ENCODE measurements around the gene TEX2. TPM values are rescaled to one million over a fixed set of nuclear protein-coding genes. Genes with fewer than 3 reads are reported as not detected.
"Not testable (repeated sequence)": the region's sequence is repeated elsewhere in the genome, so short reads cannot be mapped to it uniquely, and the experiment has no call there.

Gene TEX2
- total RNA-seq, 1 donor from 2014 or later = 39.5 TPM

- no peak for DNase-seq (ENCODE audit: low spot score)
- intact Hi-C loops (cut with DNase I) = no loop called here
- ATAC-seq = peak; percentile 74
Observed at GRCh38 chr17:64176556-64176955, 86.5 kb downstream of the TEX2 start.

- DNase-seq (ENCODE audit: low spot score) (no peak), ATAC-seq (peak; percentile 81)
- intact Hi-C loops (cut with DNase I) = no loop called here
Observed at GRCh38 chr17:64174686-64175456, 88.2 kb downstream of the TEX2 start.

GRCh38 chr17:64173646-64174045, 89.4 kb downstream of the TEX2 start:
- intact Hi-C loops (cut with DNase I) = no loop called here
- DNase-seq (ENCODE audit: low spot score) (no peak), ATAC-seq (no peak)

GRCh38 chr17:64172510-64172909, 90.5 kb downstream of the TEX2 start:
- ATAC-seq (no peak), DNase-seq (ENCODE audit: low spot score) (no peak)
- intact Hi-C loops (cut with DNase I) = no loop called here

- DNase-seq (ENCODE audit: low spot score) = no peak
- ATAC-seq = no peak
- intact Hi-C loops (cut with DNase I) = no loop called here
Observed at GRCh38 chr17:64171041-64171440, 92.0 kb downstream of the TEX2 start.

- intact Hi-C loops (cut with DNase I) = no loop called here
- DNase-seq (ENCODE audit: low spot score) = no peak
- no peak for ATAC-seq
Observed at GRCh38 chr17:64170286-64170685, 92.8 kb downstream of the TEX2 start.

GRCh38 chr17:64167666-64168065, 95.4 kb downstream of the TEX2 start:
- DNase-seq (ENCODE audit: low spot score); intact Hi-C loops (cut with DNase I); ATAC-seq: not testable (repeated sequence)

- ATAC-seq (no peak), DNase-seq (ENCODE audit: low spot score) (peak; percentile 13)
- intact Hi-C loops (cut with DNase I) = no loop called here
Observed at GRCh38 chr17:64166876-64167275, 96.2 kb downstream of the TEX2 start.

- no peak for ATAC-seq
- intact Hi-C loops (cut with DNase I) = no loop called here
- DNase-seq (ENCODE audit: low spot score) = no peak
Observed at GRCh38 chr17:64165347-64165746, 97.7 kb downstream of the TEX2 start.

- ATAC-seq (no peak), DNase-seq (ENCODE audit: low spot score) (peak; percentile 26)
Observed at GRCh38 chr17:64164596-64165285, 98.3 kb downstream of the TEX2 start.

GRCh38 chr17:64163468-64163867, 99.6 kb downstream of the TEX2 start:
- intact Hi-C loops (cut with DNase I) = no loop called here
- ATAC-seq (no peak), DNase-seq (ENCODE audit: low spot score) (peak; percentile 33)

More at GRCh38 chr17:64164596-64165285, 98.3 kb downstream of the TEX2 start:
- intact Hi-C loops (cut with DNase I) = no loop called here

GRCh38 chr17:64162554-64162953, 100.5 kb downstream of the TEX2 start:
- ATAC-seq = no peak

GRCh38 chr17:64161380-64162176, 101.5 kb downstream of the TEX2 start:
- intact Hi-C loops (cut with DNase I) = no loop called here
- DNase-seq (ENCODE audit: low spot score) (no peak), ATAC-seq (no peak)

More at GRCh38 chr17:64162554-64162953, 100.5 kb downstream of the TEX2 start:
- intact Hi-C loops (cut with DNase I) = no loop called here
- DNase-seq (ENCODE audit: low spot score) = peak; percentile 21

- intact Hi-C loops (cut with DNase I) = no loop called here
- no peak for DNase-seq (ENCODE audit: low spot score)
- no peak for ATAC-seq
Observed at GRCh38 chr17:64160378-64160777, 102.7 kb downstream of the TEX2 start.

- DNase-seq (ENCODE audit: low spot score) (no peak), ATAC-seq (no peak)
- intact Hi-C loops (cut with DNase I) = loop anchor here (10.0 kb wide), 1 partner anchor 106 kb away; the partner anchor contains the start of gene TEX2
Observed at GRCh38 chr17:64158831-64159590, 104.0 kb downstream of the TEX2 start.

- no peak for DNase-seq (ENCODE audit: low spot score)
- no peak for ATAC-seq
- intact Hi-C loops (cut with DNase I) = loop anchor here (10.0 kb wide), 1 partner anchor 106 kb away; the partner anchor contains the start of gene TEX2
Observed at GRCh38 chr17:64158406-64158805, 104.7 kb downstream of the TEX2 start.

GRCh38 chr17:64157669-64158180, 105.3 kb downstream of the TEX2 start:
- intact Hi-C loops (cut with DNase I) = loop anchor here (10.0 kb wide), 1 partner anchor 107 kb away; the partner anchor contains the start of gene TEX2
- no peak for ATAC-seq

GRCh38 chr17:64156670-64157069, 106.4 kb downstream of the TEX2 start:
- ATAC-seq (peak; percentile 32), DNase-seq (ENCODE audit: low spot score) (no peak)
- intact Hi-C loops (cut with DNase I) = loop anchor here (10.0 kb wide), 1 partner anchor 108 kb away; the partner anchor contains the start of gene TEX2

More at GRCh38 chr17:64157669-64158180, 105.3 kb downstream of the TEX2 start:
- no peak for DNase-seq (ENCODE audit: low spot score)
